ENCODE measurements around the gene SPATA19. TPM values are rescaled to one million over a fixed set of nuclear protein-coding genes. Genes with fewer than 3 reads are reported as not detected.

SPATA19 gene
- polyA plus RNA-seq, 1 experiment = not detected

- CTCF ChIA-PET = no interaction called here
- POLR2A ChIA-PET = no interaction called here
- DNase-seq (ENCODE audit: low read depth) = no peak
- H3K36me3 ChIP-seq (ENCODE audit: control insufficient read depth, insufficient read depth, low read length) = no peaks in the 10 kb centered on the region
- H3K4me3 ChIP-seq (ENCODE audit: low read depth, low read length) = no peak overlapping the region
- H3K27me3 ChIP-seq (ENCODE audit: control insufficient read depth, insufficient read depth, low read length) = no peaks in the 10 kb centered on the region
- no peak for TF ChIP-seq CTCF (IDR thresholded peaks at IDR 0.05; ENCODE audit: insufficient read depth, low read depth, low read length)
Observed at GRCh38 chr11:133793271-133794035, 51.9 kb downstream of the SPATA19 start.

GRCh38 chr11:133790995-133791394 is 54.3 kb downstream of the SPATA19 start:
- ChIA-PET CTCF (no interaction called here), POLR2A (no interaction called here)
- H3K4me3 ChIP-seq (ENCODE audit: low read depth, low read length) = no peak overlapping the region
- H3K27me3 ChIP-seq (ENCODE audit: control insufficient read depth, insufficient read depth, low read length) = no peaks in the 10 kb centered on the region
- TF ChIP-seq CTCF (IDR thresholded peaks at IDR 0.05; ENCODE audit: insufficient read depth, low read depth, low read length) = no peak
- DNase-seq (ENCODE audit: low read depth) = no peak
- no peaks in the 10 kb centered on the region for H3K36me3 ChIP-seq (ENCODE audit: control insufficient read depth, insufficient read depth, low read length)

Other genes starting within 250 kb of the SPATA19 start
- 0.05 TPM in 2 replicates for gene IGSF9B, start 111.5 kb upstream of the SPATA19 start, polyA plus RNA-seq (2011; rRNA removed)
- 41.2 and 42.3 TPM in 2 replicates for gene JAM3, start 223.6 kb upstream of the SPATA19 start, polyA plus RNA-seq (2011; rRNA removed)